Effector memory CD4-positive, alpha-beta T cell (primary cell): ENCODE measurements around the gene RUBCN.
A peak's percentile ranks its signal among the peaks of the same experiment; 100 is the strongest.

Experiments
- DNase-seq, 3 donors: peaks; one replicate each; pipeline ENCODE4 v3.0.0-alpha.2; 2020
- H3K27ac ChIP-seq: 2 replicates; pipeline ENCODE4 v1.7.0; 2013; ENCODE audit warnings: mild to moderate bottlenecking, low read length, moderate library complexity; ENCODE audit not compliant: insufficient read depth, poor library complexity, severe bottlenecking
- H3K27me3 ChIP-seq: replicated peaks from 2 replicates; pipeline ENCODE4 v1.7.0; 2013; ENCODE audit warnings: mild to moderate bottlenecking, low read length; ENCODE audit not compliant: insufficient read depth, control insufficient read depth, poor library complexity, severe bottlenecking
- H3K36me3 ChIP-seq: 2 replicates; pipeline ENCODE4 v1.7.0; 2013; ENCODE audit warnings: mild to moderate bottlenecking, low read length, moderate library complexity; ENCODE audit not compliant: control insufficient read depth, insufficient read depth
- H3K4me1 ChIP-seq: 2 replicates; pipeline ENCODE4 v1.7.0; 2013; ENCODE audit warnings: low read length, mild to moderate bottlenecking; ENCODE audit not compliant: control insufficient read depth, insufficient read depth, poor library complexity, severe bottlenecking
- H3K4me3 ChIP-seq: 2 replicates; pipeline ENCODE4 v1.7.0; 2013; ENCODE audit warnings: low read length, low read depth, mild to moderate bottlenecking; ENCODE audit not compliant: insufficient read depth, poor library complexity, severe bottlenecking
- H3K9me3 ChIP-seq: 2 replicates; pipeline ENCODE4 v1.7.0; 2013; ENCODE audit warnings: mild to moderate bottlenecking, low read length, moderate library complexity; ENCODE audit not compliant: control insufficient read depth

The RUBCN gene

DNA sequence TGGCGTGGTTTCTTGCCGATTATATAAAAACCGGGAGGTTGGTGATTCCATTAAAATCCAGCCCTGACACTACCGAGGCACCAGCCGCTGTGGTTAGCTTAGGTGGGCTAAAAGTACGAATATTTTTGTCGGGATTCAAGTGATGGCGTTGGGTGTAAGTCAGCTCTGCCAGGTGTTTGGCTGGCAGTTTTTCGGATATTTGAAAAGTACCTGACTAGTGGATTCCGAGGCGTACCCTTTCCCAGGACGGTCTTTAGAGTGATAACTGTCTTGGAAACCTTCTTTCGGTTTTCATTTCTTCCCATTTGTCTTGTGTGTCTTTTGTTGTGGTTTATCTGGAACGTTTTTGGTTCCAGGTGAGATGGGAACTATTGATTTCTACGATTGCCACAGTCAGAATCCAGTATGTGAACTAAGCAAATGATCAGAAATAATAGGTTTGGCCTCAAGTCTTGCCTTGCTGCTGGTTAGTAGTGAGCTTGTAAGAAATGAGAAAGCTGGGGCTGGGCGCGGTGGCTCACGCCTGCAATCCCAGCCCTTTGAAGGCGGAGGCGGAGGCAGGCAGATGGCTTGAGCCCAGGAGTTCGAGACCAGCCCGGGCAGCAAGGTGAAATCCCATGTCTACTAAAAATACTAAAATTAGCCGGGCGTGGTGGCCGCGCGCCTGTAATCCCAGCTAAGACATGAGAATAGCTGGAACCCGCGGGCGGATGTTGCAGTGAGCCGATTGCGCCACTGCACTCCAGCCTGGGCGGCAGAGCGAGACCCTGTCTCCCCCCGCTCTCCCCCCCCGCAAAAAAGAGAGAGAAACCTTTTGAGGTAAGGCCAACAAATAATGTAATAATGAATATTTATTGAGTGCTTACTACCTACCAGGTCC, 14.4 kb upstream of the RUBCN start:
- H3K9me3 ChIP-seq = no peaks in the 10 kb centered on the region
- DNase-seq = no peak
- H3K27me3 ChIP-seq = no peaks in the 10 kb centered on the region
- H3K4me3 ChIP-seq = peak overlapping the region; percentile 83
- H3K36me3 ChIP-seq = no peaks in the 10 kb centered on the region
- peaks cover 6% of the 10 kb centered on the region for H3K4me1 ChIP-seq
- peak overlapping the region; percentile 87 for H3K27ac ChIP-seq

DNA sequence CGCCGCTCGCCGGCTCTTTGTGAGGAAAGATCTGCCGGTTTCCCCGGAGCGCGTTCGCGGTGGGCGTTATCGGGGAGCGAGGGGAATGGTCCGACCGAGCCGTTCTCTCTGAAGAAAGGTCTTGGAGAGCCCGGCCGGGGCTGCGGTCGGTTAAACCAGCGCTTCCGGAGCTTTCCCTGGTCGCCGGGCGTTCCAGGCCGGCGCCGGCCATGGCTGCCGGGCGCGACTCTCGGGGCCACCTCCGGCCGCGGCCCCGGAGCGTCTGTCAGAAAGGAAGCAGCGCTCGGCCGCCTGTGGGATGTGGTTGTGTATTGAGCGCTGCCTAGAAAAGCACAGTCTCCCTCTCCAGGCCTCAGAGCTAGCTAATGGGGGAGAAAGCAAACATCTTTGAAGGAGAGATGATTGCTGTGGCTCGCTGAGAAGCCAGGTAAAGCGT, 13.7 kb upstream of the RUBCN start:
- Histone ChIP-seq H3K27ac (peak overlapping the region; percentile 87), H3K9me3 (no peaks in the 10 kb centered on the region), H3K27me3 (no peaks in the 10 kb centered on the region), H3K36me3 (no peaks in the 10 kb centered on the region), H3K4me3 (peak overlapping the region; percentile 83), H3K4me1 (peaks cover 6% of the 10 kb centered on the region)
- DNase-seq = peak; percentile 28 to 40 (median 38)

DNA sequence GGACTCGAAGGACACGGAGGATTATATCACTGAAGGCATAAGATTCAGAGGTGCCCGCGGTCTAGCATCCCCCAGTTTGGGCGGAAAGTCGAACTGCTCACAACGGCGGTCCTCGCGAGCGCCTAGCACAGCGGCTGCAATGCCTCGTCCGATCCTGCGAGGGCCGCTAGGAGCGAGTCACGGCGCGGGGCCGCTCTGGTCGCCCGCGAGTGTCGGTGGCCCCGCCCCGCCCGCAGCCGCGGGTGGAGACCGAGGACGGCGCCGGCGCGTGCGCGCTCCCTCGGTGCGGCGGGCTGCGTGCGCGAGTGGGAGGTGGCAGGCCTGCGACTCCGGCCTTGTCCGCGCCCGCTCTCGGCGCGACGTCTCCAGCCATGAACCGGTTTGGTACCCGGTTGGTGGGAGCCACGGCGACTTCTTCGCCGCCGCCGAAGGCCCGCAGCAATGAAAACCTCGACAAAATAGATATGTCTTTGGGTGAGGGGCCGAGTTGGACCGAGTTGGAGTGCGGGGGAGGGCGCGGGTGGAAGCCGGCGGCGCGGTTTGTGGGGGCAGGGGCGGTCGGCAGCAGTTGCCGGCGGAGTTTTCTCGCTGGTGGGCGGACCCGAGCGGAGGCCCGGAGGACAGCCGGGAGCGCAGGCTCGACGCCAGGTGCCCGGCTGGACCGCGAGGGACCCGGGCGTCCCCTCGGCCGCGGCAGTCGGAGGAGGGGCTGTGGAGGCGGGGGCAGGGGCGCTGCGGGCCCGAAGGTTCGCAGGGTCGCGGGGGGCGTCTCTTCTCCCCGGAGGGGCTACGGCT, 13.1 kb upstream of the RUBCN start, which contains the start of gene FYTTD1:
Gene FYTTD1 (plus strand): TSS at position 283 of the 795 bp plus-strand sequence. CDS start 89 bp downstream, at position 372.
- Histone ChIP-seq H3K27me3 (no peaks in the 10 kb centered on the region), H3K4me1 (peaks cover 6% of the 10 kb centered on the region), H3K4me3 (peak within 1 kb of the TSS; percentile 83), H3K27ac (peak within 1 kb of the TSS; percentile 87), H3K9me3 (no peaks in the 10 kb centered on the region), H3K36me3 (no peaks in the 10 kb centered on the region)
- DNase-seq = peak; percentile 77 to 81 (median 80)

DNA sequence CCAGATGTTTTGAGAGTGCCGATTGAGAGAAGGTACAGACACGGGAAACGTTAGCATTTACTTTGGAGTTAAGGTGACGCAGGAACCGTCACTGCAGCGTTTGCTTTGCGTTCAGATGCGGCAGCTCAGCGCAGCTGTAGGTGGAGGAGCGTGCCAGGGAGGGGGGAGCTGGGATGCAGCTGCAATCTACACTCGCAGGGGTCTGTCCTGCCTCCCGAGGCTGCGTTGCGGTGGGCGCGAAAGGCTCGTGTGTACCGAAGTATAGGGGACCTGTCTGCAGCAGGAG, 12.6 kb upstream of the RUBCN start:
- Histone ChIP-seq H3K4me3 (peak overlapping the region; percentile 83), H3K27me3 (no peaks in the 10 kb centered on the region), H3K27ac (peak overlapping the region; percentile 87), H3K9me3 (no peaks in the 10 kb centered on the region), H3K4me1 (peaks cover 6% of the 10 kb centered on the region), H3K36me3 (no peaks in the 10 kb centered on the region)
- DNase-seq = peak; percentile 27 to 61 (median 49)

DNA sequence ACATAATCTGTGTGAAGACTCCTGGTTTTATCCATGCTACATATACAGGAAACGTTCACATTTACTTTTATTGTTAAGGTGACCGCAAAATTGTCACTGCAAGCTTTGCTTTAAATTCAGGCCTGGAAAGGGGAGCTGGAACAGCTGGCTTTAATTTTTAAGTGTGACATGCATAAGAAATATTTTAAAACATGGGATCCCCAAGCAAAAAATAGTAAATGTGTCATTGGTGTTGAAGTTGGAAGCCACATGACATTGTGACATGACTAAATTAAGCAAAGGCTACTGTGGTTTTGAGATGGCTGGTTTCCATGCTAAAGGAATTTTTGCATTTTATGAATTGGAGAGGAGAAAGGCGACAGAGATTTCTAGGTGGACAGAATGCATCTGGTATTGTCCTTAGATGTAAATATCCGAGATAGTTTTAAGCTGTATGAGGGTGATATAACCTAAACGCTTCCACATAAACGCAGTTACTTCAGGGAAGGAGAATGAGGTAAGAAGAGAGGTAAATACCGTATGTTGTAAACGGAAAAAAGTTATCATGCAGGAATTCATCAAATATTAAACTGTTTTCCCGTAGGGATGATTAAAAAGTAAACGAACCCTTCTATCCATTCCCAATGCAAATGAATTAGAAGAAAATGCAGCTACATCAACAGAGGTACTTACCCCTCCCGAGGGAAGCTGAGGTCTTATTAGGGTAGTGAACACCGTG, 12.1 kb upstream of the RUBCN start:
- H3K36me3 ChIP-seq = no peaks in the 10 kb centered on the region
- no peak for DNase-seq
- H3K27ac ChIP-seq = peak overlapping the region; percentile 87
- H3K27me3 ChIP-seq = no peaks in the 10 kb centered on the region
- H3K4me3 ChIP-seq = peak overlapping the region; percentile 83
- no peaks in the 10 kb centered on the region for H3K9me3 ChIP-seq
- peaks cover 6% of the 10 kb centered on the region for H3K4me1 ChIP-seq

DNA sequence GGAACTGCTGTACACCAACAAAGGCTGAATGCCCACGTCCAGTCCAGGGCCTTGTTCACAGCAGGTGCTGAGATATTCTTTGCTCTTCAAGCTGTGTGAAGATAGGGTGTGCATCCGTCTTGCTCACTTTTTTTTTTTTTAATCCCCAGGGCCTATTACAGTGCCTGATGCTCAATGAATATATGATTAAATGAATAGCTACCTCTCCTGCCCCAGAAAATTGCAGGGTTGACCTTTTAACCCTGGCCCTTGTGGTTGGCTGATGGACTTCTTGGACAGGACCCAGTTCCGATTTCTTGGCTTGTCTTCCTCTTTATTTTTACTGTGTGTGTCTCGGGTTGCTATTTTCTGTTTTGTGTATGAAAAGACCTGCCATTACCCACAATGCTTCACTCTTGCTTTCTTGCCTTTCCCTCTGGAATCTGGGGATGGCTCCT, 10.1 kb upstream of the RUBCN start:
- DNase-seq = no peak

DNA sequence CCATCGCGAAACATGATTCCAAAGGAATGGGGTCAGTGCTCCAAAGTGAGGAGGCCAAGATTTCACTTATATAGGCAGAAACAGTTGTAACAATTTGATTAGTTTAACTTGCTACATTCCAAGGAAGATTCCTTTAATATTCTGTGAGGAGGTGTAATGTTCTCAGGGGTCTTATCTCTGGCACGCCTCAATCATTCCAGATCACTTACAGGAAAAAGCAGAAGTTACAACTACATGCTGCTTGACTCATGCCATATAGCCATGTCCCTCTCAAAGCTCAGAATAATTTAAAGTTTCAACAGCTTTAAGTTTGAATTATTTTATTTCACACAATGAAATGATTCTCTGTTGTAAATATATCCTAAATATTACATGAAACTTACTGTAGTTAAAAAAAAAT, 9.5 kb upstream of the RUBCN start:
- H3K27ac ChIP-seq = no peak overlapping the region
- H3K27me3 ChIP-seq = no peaks in the 10 kb centered on the region
- DNase-seq = no peak
- no peak overlapping the region for H3K4me3 ChIP-seq
- no peaks in the 10 kb centered on the region for H3K9me3 ChIP-seq
- H3K4me1 ChIP-seq = peaks cover 6% of the 10 kb centered on the region
- no peaks in the 10 kb centered on the region for H3K36me3 ChIP-seq

More for the DNA sequence above, 10.1 kb upstream of the RUBCN start:
- Histone ChIP-seq H3K4me3 (no peak overlapping the region), H3K9me3 (no peaks in the 10 kb centered on the region), H3K27me3 (no peaks in the 10 kb centered on the region), H3K4me1 (peaks cover 6% of the 10 kb centered on the region), H3K36me3 (no peaks in the 10 kb centered on the region), H3K27ac (no peak overlapping the region)

DNA sequence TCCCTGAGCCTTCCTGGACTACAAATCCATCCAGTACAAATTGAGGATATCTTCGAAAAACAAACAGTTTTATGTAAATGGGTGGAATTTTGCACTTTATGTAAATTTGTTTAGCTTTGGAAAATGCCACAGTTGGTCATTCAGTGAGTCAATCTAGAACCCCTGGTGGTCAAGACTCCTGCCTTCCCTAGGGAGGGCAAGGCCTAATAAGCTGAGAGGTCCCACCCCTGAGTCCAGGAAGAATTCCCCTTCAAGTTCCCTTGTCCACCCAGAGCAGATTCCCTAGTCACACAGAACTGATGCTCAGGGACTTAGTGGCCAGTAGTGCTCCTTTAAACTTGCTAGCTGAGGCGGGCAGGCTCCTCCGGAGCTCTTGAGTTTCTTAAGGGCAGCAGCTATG, 6.1 kb upstream of the RUBCN start:
- peaks cover under 1% of the 10 kb centered on the region for H3K4me1 ChIP-seq

DNA sequence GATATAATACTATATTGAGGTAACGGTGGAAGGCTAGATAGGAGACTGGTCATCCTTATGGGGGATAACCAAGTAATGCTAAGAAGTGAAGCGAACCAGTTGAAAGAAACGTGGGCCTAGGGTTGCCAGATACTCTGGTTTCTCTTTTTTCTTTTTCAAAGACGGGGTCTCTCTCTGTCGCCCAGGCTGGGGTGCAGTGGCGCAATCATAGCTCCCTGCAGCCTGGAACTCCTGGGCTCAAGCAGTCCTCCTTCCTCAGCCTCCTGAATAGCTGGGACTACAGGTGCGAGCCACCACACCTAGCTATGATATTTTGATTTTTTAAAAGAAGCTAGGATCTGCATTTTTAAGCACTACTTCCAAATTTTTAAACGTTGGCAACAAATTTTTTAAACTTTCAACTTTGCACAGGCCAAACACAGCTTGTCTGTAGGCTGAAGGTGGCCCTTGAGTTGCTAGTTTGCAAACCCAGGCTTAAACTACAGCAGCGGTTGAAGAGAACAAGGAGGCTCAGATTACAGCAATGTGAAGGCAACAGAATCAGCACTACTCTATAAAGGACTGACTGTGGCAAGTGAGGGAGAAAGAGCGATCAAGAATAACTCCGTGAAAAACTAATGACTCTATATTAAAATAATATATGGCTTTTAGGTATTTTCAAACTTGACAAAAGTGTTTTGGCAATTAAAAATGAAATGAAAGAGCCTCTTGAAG, 1.2 kb upstream of the RUBCN start:
- Histone ChIP-seq H3K27me3 (no peaks in the 10 kb centered on the region), H3K4me1 (peaks cover 18% of the 10 kb centered on the region), H3K27ac (no peak overlapping the region), H3K9me3 (no peaks in the 10 kb centered on the region), H3K4me3 (peak overlapping the region; percentile 93), H3K36me3 (no peaks in the 10 kb centered on the region)
- DNase-seq = no peak

More for the DNA sequence above, 6.1 kb upstream of the RUBCN start:
- Histone ChIP-seq H3K27me3 (no peaks in the 10 kb centered on the region), H3K9me3 (no peaks in the 10 kb centered on the region), H3K36me3 (no peaks in the 10 kb centered on the region), H3K27ac (no peak overlapping the region), H3K4me3 (no peak overlapping the region)
- no peak for DNase-seq
